Natural killer cell (primary cell): Measurements from ENCODE around the gene NAIF1. TPM values are rescaled to one million over a fixed set of nuclear protein-coding genes. Genes with fewer than 3 reads are reported as not detected.

Experiments used
- ATAC-seq, 3 donors: fragments of 150-1000 bp in 2 of 3; fragments of 200-7000 bp in 1 of 3; cut with Tn5 transposase; 1 replicate in 1 of 3; 2 replicates in 2 of 3; pipeline ENCODE4 v1.10.0; 2021; ENCODE audit warnings: mild to moderate bottlenecking in 2 of 3, moderate library complexity in 2 of 3
- DNase-seq, 2 donors: peaks; one replicate each; pipeline versions ENCODE4 v3.0.0 to v3.0.0-alpha.2; 2013 to 2021; ENCODE audit warnings: mixed read lengths in 1 of 2
- H3K27ac ChIP-seq: one replicate; pipeline ENCODE4 v1.5.1; 2013; ENCODE audit warnings: mild to moderate bottlenecking, low read length
- H3K27me3 ChIP-seq: one replicate; pipeline ENCODE4 v1.6.1; 2013; ENCODE audit warnings: low read length; ENCODE audit not compliant: control insufficient read depth, insufficient read depth
- H3K36me3 ChIP-seq: one replicate; pipeline ENCODE4 v1.6.1; 2013; ENCODE audit warnings: low read length; ENCODE audit not compliant: control insufficient read depth, insufficient read depth
- H3K4me1 ChIP-seq: one replicate; pipeline ENCODE4 v1.6.1; 2013; ENCODE audit warnings: low read length; ENCODE audit not compliant: control insufficient read depth, insufficient read depth
- H3K4me3 ChIP-seq: one replicate; pipeline ENCODE4 v1.5.1; 2013; ENCODE audit warnings: low read length
- H3K9me3 ChIP-seq: one replicate; pipeline ENCODE4 v1.6.1; 2013; ENCODE audit warnings: low read length; ENCODE audit not compliant: control insufficient read depth, insufficient read depth
- H3K27ac Mint-ChIP-seq, 2 donors: one replicate each; pipeline ENCODE4 v1.8.0; 2022; ENCODE audit warnings: mild to moderate bottlenecking in 2 of 2, mixed read lengths in 2 of 2, moderate library complexity in 1 of 2
- H3K27me3 Mint-ChIP-seq, 2 donors: one replicate each; pipeline ENCODE4 v1.8.0; 2022; ENCODE audit warnings: low read depth in 2 of 2, mixed read lengths in 2 of 2
- H3K36me3 Mint-ChIP-seq: one replicate; pipeline ENCODE4 v1.8.0; 2022; ENCODE audit warnings: mixed read lengths
- H3K4me1 Mint-ChIP-seq, 2 donors: one replicate each; pipeline ENCODE4 v1.8.0; 2022; ENCODE audit warnings: mixed read lengths in 2 of 2
- H3K4me3 Mint-ChIP-seq: one replicate; pipeline ENCODE4 v1.8.0; 2022; ENCODE audit warnings: mild to moderate bottlenecking, moderate library complexity, mixed read lengths
- H3K9me3 Mint-ChIP-seq, 2 donors: one replicate each; pipeline ENCODE4 v1.8.0; 2022; ENCODE audit warnings: mixed read lengths in 2 of 2
- CTCF ChIP-seq: fragments of 200-600 bp; IDR thresholded peaks from one replicate; pipeline ENCODE4 v1.8.0; 2022; ENCODE audit warnings: antibody characterized with exemption
- WGBS: methylation state at CpG from one replicate; pipeline ENCODE4 v1.1.7; 2013; ENCODE audit warnings: missing lambda C conversion rate; ENCODE audit not compliant: insufficient coverage; 5-methylcytosine and 5-hydroxymethylcytosine counted together
- intact Hi-C: fragments of 100-400 bp; cut with micrococcal nuclease; formaldehyde crosslinking; loops from one replicate; pipeline ENCODE4 v1.14.2; 2022
- total RNA-seq, 4 donors: library from RNA; stranded (reverse); fragments of 120-200 nt in 1 of 4; gene quantifications; one replicate each; pipeline versions ENCODE4 v1.2.3 to v1.2.4, GENCODE V29; 2013 to 2022

Gene NAIF1
- total RNA-seq, 3 donors from 2014 or later (not counting 1 experiment from before 2014, with no cell fraction given): 11.9 to 12.6 (median 12.1) TPM

DNA sequence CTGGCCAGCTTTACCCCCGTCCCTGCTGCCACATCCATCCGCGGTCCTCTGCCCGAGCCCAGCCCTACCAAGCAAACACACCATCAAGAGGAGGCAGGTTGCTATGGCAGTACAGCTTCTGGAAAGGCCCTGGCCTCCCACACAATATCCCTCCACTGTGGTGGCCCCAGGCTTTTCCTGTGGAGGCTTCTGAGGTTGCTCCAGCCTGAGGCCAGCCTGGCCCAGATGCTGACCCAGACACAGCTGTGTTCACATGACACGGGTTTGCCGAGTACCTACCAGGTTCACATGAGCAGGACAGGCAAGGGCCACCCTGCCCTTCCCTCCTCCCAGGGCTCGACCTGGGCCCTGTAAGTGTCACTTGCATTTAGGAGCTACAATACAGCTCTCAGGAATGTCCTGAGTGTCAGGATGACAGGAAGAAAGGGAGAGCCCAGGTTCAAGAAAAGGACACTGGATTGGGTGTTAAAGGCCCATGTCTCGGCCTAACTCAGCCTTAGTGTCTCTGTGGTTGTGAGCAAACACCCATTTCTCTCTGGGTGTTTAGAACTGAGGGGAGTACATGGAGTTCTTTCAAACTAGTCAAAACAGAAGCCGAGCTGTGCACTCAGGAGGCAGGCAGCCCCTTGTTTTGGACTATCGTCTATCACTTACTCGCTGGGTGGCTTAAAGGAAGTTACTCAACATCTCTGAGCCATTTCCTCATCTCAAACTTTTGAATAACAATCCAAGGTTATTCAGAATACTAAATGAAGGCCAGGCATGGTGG lies 40.2 kb downstream of the NAIF1 start:
- no peaks in the 10 kb centered on the region for H3K36me3 ChIP-seq
- peak overlapping the region; percentile 95 for H3K27ac Mint-ChIP-seq
- no peaks in the 10 kb centered on the region for H3K36me3 Mint-ChIP-seq
- 28% methylated on average over 11 of the region's 11 CpGs for WGBS
- H3K4me3 ChIP-seq: no peak overlapping the region
- peak overlapping the region; percentile 73 for H3K4me3 Mint-ChIP-seq
- TF ChIP-seq CTCF: no peak
- peaks cover 89% of the 10 kb centered on the region for H3K4me1 ChIP-seq
- H3K27me3 Mint-ChIP-seq: no peaks in the 10 kb centered on the region
- no peaks in the 10 kb centered on the region for H3K9me3 ChIP-seq
- ATAC-seq (peak; percentile 49 to 62 (median 58)), DNase-seq (peak; percentile 27 to 79)
- H3K27me3 ChIP-seq: no peaks in the 10 kb centered on the region
- intact Hi-C loops: loop anchor here (1.0 to 2.0 kb wide), 2 partner anchors 8 to 40 kb away; partner anchors contain the start of gene NAIF1
- peak overlapping the region; percentile 93 for H3K27ac ChIP-seq
- H3K9me3 Mint-ChIP-seq: no peaks in the 10 kb centered on the region
- H3K4me1 Mint-ChIP-seq: peaks cover 29 to 57% of the 10 kb centered on the region in 2 donors

DNA sequence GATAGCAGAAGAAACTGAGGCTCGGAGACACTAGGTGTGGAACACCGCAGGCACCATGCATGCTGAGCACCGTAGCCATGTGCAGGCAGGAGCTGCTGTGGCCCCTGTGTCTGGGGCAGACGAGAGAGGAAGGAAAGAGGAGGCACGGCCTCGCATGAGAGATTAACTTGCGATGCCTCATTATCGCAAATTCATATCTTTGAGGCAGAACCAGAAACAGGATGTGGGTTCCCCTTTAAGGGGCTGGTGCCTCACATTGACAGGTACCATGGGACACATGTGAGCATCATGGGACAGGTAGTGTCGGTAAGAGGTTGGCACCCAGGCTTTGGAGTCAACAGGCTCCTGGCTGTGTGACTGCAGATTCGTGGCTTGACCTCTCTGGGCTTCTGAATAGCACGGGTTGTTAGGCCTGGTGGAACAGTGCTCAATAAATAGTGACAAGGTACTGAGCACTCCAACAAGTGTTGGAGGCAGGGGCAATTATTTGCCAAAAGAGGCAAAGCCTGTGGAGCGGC lies 40.8 kb downstream of the NAIF1 start:
- peak; percentile 57 to 96 for DNase-seq

DNA sequence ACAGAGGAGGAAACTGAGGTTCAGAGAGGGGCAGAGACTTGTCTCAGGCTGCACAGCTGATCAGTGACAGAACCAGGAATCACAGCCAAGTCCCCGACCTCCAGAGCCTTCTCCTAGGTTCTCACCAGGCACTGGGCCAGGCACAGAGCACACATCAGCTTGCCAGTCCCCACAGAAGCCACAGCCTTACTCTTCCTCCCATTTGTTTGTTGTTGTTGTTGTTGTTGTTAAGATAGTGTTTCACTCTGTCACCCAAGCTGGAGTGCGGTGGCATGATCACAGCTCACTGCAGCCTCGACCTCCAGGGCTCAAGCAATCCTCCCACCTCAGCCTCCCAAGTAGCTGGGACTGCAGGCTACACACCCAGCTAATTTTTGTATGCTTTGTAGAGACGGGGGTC lies 41.4 kb downstream of the NAIF1 start:
- no peak overlapping the region for H3K4me3 ChIP-seq

More for the DNA sequence above, 40.8 kb downstream of the NAIF1 start:
- intact Hi-C loops: loop anchor here (2.0 kb wide), 1 partner anchor 40 kb away; the partner anchor contains the start of gene NAIF1
- Mint-ChIP-seq H3K4me1 (peaks cover 34 to 61% of the 10 kb centered on the region in 2 donors), H3K4me3 (peak overlapping the region; percentile 73), H3K36me3 (no peaks in the 10 kb centered on the region), H3K27ac (peak overlapping the region; percentile 95), H3K27me3 (no peaks in the 10 kb centered on the region), H3K9me3 (no peaks in the 10 kb centered on the region)
- no peaks in the 10 kb centered on the region for H3K27me3 ChIP-seq
- H3K27ac ChIP-seq: peak overlapping the region; percentile 93
- no peaks in the 10 kb centered on the region for H3K9me3 ChIP-seq
- WGBS: 8% methylated on average over 12 of the region's 12 CpGs
- no peak overlapping the region for H3K4me3 ChIP-seq
- ATAC-seq: peak; percentile 58 to 78 (median 74)
- H3K4me1 ChIP-seq: peaks cover 89% of the 10 kb centered on the region
- no peaks in the 10 kb centered on the region for H3K36me3 ChIP-seq
- no peak for TF ChIP-seq CTCF

More for the DNA sequence above, 41.4 kb downstream of the NAIF1 start:
- ATAC-seq (no peak), DNase-seq (peak in 1 of 2 donors; percentile 67)
- Mint-ChIP-seq H3K9me3 (no peaks in the 10 kb centered on the region), H3K27ac (peak overlapping the region; percentile 95), H3K27me3 (no peaks in the 10 kb centered on the region), H3K4me3 (peak overlapping the region; percentile 73), H3K4me1 (peaks cover 39 to 63% of the 10 kb centered on the region in 2 donors), H3K36me3 (no peaks in the 10 kb centered on the region)
- no peak for TF ChIP-seq CTCF
- no peaks in the 10 kb centered on the region for H3K9me3 ChIP-seq
- H3K4me1 ChIP-seq: peaks cover 86% of the 10 kb centered on the region
- H3K27me3 ChIP-seq: no peaks in the 10 kb centered on the region
- 40% methylated on average over 4 of the region's 4 CpGs for WGBS
- intact Hi-C loops: loop anchor here (2.0 kb wide), 1 partner anchor 41 kb away; the partner anchor contains the start of gene NAIF1
- no peaks in the 10 kb centered on the region for H3K36me3 ChIP-seq
- peak overlapping the region; percentile 93 for H3K27ac ChIP-seq
